Cardiac fibroblast (primary cell): ENCODE results near the gene TSSK6.
A peak's percentile ranks its signal among the peaks of the same experiment; 100 is the strongest.

Source experiments
- DNase-seq, 2 donors: peaks; one replicate each; pipeline versions ENCODE4 v3.0.0 to v3.0.0-alpha.2; 2010; ENCODE audit warnings: low read depth in 2 of 2
- H3K4me3 ChIP-seq, 2 donors: replicated peaks in 1 of 2; 1 replicate in 1 of 2; 2 replicates in 1 of 2; pipeline ENCODE4 v1.5.1; 2011; ENCODE audit warnings: low read depth in 2 of 2, low read length in 2 of 2, mild to moderate bottlenecking in 2 of 2, moderate library complexity in 1 of 2
- CTCF ChIP-seq: IDR thresholded peaks from one replicate; pipeline ENCODE4 v1.5.1; 2011; ENCODE audit warnings: low read depth, mild to moderate bottlenecking, low read length, inconsistent platforms

The TSSK6 gene

GRCh38 chr19:19468424-19469050 lies 46.8 kb downstream of the TSSK6 start:
- H3K4me3 ChIP-seq = no peak overlapping the region
- TF ChIP-seq CTCF = no peak
- peak; percentile 32 to 40 for DNase-seq

DNA sequence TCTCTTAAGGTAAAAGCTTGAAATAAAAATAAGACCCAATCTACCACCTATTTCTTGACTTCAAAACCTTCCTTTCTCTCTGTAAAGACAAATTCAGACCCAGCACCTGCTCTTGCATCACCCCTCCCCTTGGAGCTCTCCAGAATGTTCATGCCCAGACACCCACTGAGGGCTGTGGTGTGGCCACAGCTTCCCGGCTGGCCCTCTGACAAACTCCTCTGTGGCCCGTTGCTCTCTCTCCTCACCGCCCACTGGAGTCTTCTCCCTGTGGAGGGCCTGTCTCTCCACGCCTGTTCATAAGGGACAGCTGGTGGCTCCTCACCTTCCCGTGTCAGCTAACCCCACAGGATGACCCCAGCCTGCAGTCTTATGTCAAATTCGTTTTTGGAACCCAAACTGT lies 49.1 kb downstream of the TSSK6 start:
- H3K4me3 ChIP-seq = no peak overlapping the region
- no peak for DNase-seq
- no peak for TF ChIP-seq CTCF

DNA sequence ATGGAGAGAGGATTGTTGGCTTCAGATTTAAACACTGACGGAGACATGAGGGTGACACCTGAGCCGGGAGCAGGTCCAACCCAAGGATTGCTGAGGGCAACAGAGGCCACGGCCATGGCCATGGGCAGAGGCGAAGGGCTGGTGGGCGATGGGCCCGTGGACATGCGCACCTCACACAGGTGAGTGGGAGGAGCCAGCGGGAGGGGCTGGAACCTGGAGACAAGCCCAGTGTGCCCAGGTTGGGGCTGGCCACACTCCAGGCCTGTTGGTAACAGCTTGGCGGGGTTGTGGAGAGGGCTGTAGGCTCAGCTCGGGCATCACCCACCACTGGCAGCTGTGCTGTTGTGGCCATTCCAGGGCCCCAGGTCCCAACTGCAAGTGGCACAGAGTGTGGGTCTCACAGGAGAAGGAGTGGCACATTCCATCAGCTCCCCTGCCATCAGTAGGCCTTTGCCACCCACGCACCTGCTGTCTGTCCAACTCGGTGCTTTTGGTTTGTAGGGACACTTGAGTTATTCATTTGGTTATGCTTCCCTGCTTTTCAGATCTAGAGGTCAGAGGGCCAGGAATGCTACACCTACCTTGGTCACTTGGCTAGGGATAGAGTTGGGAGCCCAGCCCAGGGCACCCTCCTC lies 49.8 kb downstream of the TSSK6 start:
- no peak for TF ChIP-seq CTCF
- DNase-seq = no peak
- no peak overlapping the region for H3K4me3 ChIP-seq

DNA sequence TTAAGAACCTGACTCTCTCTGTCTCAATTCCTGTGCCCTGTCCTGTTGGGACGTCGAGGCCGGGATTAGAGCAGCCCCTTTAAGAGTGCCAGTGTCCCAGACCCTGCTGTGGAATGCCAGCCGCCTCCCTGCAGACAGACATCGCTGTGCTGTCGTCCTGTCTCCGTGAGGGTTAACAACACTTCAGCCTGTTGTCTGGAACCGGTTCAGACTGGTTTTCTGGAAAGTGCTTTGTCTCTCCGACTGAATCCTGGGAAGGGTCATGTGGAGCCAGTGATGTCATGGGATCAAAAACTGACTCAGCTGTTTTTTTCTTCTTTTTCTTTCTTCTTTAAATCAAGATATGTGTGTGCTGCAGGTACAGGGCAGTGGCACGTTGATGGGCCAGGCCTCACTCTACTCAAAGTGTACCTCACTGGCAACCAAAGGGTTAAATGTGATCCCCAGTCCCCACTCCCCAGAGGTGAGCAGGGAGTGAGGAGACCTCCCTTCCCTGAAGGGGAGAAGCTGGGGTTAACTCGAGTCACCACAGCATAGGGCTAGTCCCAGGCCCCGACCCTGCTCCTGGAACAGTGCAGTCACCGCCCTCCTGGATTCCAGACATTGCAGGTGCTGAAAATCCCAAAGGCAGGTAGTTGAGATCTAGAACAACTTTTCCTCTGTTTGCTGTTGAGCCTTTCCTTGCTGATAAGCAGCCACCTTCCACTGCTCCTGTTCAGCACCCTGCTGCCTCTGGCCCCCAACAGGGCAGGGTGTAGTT lies 50.8 kb downstream of the TSSK6 start:
- peak; percentile 75 to 78 for DNase-seq
- no peak overlapping the region for H3K4me3 ChIP-seq
- no peak for TF ChIP-seq CTCF
